ENCODE results near the gene TRERF1. TPM values are rescaled to one million over a fixed set of nuclear protein-coding genes. Genes with fewer than 3 reads are reported as not detected.
A peak's percentile ranks its signal among the peaks of the same experiment; 100 is the strongest.
"Not testable (repeated sequence)": the region's sequence is repeated elsewhere in the genome, so short reads cannot be mapped to it uniquely, and the experiment has no call there.

Gene TRERF1
- polyA plus RNA-seq, 3 donors = 14.1 to 18.3 (median 15.8) TPM

DNA sequence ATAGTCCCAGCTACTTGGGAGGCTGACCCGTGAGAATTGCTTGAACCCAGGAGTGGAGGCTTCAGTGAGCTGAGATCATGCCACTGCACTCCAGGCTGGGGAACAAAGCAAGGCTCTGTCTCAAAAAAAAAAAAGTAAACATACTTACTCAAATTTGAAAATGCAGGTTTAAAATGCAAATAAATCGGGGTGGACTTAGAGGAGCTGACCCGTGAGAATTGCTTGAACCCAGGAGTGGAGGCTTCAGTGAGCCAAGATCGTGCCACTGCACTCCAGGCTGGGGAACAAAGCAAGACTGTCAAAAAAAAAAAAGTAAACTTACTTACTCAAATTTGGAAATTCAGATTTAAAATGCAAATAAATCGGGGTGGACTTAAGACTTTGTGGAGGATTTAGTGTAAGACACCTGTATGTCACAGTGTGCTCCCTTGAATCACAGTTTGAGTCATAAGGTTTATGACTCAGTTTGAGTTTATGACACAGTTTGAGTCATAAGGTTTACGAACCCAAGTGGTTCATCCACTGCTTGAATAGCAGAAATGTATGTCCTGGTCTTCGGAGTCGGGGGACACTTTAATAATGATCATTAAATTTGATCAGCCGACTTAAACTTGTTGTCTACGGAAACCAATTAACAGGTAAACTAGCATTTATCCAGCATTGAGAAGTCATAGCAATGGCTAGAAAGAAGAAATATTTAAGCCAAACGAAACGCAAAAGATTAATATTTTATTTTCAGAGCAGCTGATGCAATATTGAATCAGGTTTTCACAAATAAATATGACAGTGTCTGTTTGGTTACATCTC lies 227.3 kb downstream of the TRERF1 start:
- DNase-seq = no peak

DNA sequence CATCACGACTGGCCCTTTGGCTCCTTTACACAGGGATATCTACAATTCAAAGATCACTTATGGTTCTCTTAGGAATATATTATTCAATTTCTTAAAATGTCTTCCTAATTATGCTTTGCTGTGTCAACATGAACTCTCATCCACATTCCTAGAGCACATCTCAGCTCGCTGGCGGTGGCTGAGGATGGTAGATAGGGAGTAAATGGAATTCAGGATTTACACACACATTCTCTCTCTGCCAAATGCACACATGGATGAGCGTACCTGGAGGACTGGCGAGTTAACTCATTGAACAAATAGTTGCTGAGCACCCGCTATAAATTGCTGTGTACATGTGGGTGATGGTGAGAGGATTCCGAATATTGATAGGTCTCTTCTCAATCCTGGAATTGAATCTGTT lies 229.3 kb downstream of the TRERF1 start:
- DNase-seq = no peak

DNA sequence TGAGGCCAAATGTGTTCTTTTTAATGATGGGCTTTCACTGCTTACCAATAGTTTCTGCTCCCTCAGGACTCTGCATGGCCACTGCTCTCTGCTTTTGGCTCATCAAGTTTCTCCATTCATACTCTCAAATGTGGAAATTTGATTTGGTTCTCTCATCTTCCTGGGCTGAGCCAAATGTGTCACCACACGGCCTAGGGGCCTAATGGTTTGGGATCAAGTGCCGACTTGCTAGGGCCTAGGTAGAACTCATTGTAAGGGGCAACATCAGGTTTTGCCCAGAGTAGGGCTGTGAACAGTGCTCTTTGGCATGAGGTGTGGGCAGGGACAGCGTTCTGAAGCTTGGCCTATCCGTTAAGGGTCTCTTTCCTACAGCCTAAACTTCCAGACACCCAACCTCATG lies 230.2 kb downstream of the TRERF1 start:
- no peak for DNase-seq

DNA sequence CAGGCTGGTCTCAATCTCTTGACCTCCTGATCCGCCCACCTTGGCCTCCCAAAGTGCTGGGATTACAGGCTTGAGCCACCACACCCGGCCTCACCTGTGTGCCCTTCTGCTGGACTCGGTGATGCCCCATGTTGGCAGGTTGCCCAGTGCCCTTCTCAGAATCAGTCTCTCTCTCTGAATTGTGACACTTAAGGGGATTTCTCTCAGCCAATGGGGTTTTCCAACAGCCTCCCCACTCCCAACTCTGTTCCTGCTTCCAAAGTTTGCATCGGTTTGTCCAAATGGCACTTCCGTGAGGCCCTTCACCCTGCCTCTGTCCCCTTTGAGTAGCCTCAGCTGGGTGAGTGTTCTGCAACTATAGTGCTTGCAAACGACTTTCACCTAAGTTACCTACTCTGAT lies 230.9 kb downstream of the TRERF1 start:
- DNase-seq = no peak

DNA sequence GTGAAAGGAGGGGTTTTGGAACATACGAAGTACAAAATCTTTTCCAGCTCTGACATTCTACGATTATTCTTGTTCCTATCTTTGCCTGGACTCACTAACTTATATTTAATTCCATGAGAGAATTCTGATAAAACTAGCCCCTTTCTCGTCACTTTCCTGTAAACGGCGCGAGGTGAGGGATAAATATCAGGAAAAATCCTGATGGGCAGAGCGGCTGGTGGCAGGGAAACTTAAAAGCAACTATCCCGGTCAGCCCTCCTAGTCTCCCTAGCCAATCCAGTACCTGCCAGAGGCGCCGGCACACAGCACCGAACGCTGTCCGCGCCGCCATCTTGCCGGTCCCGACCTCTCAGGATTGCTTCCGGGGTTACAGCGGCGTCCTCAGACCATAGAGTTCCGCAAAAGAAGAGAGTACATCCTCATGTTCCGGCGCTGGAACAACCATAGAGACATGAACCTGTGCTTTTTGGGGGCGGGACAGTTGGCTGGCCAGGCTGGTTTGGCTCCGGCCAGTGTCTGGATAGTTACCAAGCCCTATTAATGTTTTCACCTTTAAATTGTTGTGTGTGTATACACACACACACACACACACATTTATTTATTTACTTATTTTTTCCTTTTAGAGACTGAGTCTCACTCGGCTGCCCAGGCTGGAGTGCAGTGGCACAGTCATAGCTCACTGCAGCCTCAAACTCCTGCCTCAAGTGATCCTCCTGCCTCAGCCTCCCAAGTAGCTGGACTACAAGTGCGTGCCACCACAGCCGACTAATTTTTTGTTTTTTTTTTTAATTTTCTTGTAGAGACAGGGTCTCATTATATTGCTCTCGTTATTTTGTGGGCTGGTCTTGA lies 234.0 kb downstream of the TRERF1 start, which contains the start of gene MRPS10:
MRPS10 (minus strand) TSS at position 343 of the 849 bp plus-strand sequence; CDS start at position 331, 12 bp downstream.
- peak; percentile 96 for DNase-seq

DNA sequence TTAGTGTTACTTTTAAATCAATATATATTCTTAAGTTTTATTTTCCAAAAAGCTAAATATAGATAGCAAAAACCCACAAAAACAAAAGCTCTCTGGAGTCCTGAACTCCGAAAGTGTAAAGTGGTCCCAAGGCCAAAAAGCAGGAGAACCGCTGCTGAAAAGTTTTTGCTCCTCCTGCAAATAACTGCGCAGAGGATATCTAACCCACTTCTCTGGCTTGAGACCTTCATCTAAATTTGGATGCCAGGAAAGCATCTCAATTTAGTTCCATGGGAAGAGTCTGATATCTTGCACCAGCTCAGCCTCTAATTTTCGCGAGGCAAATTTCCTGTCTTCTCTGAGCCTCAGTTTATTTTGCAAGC lies 234.6 kb downstream of the TRERF1 start:
- no peak for DNase-seq

DNA sequence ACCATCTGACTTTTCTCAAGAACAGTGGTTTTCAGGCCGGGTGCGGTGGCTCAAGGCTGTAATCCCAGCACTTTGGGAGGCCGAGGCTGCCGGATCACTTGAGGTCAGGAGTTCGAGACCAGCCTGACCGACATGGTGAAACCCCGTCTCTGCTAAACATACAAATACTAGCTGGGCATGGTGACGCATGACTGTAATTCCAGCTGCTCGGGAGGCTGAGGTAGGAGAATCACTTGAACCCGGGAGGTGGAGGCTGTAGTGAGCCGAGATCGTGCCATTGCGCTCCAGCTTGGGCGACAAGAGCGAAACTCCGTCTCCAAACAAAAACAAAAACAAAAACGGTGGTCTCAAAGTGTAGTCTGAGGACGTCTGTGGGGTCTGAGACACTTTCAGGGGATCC lies 235.2 kb downstream of the TRERF1 start:
- not testable (repeated sequence) for DNase-seq

DNA sequence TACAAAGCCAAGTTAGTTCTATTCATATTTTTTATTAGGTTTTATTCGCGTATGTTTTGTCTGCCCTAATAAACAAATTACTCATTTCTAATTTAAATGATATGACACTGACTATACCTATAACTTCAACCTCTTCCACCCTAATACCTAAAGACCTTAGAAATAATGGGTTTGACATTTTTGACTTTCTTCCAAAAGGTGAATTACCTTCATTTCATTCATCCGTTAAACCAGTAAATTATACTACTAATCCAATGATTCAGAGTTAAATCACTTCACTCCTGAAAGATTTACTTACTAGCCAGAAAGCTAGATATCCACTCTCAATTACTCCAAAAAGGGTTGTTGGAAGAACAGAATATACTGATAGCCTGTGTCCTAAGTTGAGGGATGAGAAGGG lies 239.3 kb downstream of the TRERF1 start:
- no peak for DNase-seq

DNA sequence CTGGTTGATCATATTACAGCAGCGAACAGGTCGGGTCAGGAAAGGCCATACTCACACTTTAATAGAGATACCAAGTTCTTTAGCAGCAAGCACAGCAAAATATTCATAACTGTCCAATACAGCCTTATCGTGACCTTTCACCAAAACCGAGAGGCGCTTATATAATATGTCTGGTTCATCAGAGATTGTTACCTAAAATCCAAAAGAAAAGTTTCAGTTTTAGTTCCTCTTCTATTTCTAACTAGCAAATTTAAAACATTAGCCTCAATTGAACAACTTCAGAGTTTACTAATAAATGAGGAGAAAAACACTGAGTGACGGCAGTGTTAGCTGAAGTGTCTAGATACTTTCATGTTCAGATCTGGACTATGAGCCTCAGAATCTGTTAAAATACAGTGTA lies 240.0 kb downstream of the TRERF1 start:
- DNase-seq = no peak

DNA sequence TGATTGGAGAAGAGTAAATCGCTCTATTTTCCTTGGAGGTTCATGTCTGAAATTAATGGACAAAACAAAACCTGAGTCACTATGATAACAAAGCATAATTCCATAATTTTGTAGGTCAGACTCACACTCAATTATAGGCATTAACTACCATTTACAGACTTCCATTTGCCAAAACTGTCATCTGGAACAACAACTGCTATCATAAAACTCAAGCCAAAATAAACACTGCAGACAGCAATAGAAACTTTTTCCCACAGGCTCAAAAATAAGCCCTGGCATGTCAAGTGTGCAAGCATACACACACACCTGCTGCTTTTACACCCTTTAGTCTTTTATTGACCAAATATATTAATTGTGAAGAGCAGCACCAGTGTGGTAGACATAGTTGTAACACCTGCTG lies 241.2 kb downstream of the TRERF1 start:
- no peak for DNase-seq

DNA sequence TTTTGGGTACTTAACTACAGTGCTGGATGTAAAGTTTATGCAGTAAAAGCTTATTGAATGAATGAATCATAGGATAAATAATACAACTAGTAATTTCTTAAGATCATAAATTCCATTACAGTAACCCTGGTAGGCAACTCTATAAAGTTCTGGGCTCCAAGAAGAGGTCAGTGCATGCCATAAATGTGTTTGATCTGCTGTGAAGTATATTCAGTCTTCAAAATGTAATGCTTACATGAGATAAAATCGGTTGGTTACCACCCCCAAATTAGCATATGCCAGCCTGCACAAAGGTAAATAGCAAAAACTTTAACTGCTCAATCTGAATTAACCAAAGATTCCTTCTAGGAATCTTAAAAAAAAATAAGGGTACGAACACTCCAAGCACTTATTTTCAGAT lies 244.2 kb downstream of the TRERF1 start:
- not testable (repeated sequence) for DNase-seq

DNA sequence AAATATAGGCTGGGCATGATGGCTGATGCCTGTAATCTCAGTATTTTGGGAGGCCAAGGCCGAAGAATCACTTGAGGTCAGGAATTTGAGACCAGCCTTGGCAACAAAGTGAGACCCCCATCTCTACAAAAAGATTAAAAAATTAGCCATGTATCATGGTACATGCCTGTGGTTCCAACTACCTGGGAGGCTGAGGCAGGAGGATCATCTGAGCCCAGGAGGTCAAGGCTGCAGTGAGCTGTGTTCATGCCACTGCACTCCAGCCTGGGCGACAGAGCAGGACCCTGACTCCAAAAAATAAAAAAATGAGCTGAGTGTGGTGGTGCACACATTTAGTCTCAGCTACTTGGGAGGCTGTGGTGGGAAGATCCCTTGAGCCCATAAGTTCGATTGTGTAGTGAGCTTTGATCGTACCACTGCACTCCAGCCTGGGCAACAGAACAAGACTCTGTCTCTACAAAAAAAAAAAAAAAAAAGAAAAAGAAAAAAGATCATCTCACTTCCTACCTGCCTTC lies 246.9 kb downstream of the TRERF1 start:
- no peak for DNase-seq

DNA sequence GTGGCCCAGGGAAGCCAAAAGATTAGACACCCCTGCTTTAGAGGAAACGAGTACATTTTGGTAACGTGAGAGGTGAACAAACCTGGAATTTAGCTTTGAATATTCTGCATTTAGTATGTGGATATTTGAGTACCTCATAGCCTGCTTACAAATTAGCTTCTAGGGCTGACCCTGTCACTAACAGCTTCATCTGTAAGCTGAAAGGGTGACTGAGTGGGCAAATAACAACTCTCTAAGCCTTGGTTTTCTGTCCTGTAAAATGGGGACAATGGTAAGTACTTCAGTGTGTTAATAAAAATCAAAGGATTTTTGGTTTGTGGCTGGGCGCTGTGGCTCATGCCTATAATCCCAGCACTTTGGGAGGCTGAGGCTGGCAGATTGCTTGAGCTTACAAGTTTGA lies 248.5 kb downstream of the TRERF1 start:
- no peak for DNase-seq

DNA sequence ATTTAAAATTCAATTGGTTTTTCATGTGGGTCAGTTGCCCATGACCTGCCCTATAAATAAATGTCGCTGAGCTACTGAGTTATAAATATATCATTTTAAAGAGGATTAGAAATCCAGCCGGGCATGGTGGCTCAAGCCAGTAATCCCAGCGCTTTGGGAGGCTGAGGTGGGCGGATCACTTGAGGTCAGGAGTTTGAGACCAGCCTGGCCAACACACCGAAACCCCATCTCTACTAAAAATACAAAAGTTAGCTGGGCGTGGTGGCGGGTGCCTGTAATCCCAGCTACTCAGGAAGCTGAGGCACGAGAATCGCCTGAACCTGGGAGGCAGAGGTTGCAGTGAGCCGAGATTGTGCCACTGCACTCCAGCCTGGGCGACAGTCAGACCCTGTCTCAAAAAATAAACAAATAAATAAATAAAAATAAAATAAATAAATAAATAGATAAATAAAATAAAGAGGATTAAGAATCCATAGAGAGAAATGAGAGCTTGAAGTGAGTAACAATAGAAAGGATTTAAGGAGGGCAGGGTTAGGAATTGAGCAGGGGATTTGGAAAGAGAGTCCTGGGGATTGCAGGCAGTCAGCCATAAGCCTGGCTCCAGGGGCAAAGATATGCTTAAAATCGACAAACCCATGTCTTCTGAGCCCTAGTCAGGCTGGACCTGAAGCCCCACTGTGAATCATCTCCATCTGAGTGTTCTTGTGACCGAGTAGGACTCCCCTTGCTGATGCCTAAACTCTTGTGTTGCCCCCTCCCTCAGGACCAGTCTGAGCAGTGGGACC lies 249.4 kb downstream of the TRERF1 start:
- DNase-seq = not testable (repeated sequence)

DNA sequence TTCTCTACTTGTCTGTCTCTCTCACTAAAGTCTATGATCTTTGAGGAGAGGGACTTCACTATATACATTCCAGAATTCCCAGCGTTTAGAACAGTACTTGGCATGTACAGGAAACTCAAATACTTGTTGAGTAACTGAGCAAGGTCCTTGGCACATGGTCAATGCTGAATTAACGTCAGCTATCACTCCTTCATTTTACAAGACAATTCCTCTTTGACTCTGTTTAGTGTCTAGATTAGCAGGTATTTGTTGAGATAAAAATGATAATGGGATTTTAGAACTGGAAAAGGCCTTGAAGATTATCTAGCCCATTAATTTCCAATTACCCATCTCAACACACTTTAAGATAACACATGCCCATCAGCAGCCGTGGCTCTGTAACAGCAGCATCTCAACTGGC lies 250.3 kb downstream of the TRERF1 start:
- no peak for DNase-seq

DNA sequence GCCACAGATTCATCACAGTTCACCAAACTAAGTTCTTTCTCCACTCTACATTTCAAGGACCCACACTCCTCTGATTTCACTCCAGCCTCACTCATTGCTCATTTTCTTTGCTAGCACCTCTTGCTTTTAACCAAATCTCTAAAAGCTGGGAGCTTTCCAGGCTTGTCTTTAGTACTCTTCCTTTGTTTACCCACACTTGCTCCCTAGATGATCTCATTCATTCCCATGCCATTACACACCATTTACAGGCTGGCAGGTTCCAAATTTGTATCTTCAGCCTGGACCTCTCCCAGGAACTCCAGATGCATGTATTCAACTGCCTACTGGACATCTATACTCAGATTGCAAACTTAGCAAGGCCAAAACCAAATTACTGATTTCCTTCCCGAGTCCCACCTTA lies 251.7 kb downstream of the TRERF1 start:
- DNase-seq = no peak

DNA sequence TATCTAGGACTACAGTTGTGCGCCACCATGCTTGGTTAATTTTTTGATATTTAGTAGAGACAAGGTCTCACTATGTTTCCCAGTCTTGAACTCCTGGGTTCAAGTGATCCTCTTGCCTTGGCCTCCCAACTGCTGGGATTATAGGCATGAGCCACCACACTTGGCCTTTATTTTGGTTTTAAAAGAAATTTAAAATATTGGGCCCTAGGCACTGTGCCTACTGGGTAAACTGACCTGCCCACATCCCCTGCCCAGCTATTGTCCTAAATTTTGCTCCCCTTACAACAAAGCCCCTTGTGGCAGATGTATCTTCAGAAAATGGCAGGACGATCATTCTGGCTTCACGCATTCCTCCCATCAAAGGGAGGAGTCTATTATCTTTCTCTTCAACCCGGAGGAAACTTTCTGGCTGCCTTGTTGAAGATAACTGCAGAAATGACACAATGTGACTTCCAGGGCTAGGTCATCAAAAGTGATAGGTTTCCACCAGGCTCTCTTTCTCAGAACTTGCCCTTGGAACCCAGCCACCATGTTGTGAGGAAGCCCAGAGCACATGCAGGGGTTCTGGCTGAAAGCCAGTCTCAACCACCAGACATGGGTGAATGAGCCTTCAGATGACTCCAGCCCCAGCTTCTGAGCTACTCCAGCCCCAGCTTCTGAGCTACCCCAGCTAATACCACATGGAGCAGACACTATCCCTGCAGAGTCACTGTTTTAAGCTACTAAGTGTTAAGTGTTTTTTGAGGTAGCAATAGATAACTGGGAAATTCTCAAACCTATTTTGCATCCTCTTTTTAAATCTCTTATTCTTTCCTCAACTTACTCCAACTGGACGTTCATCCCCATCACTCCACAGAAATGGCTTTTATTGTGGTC lies 252.4 kb downstream of the TRERF1 start:
- DNase-seq = no peak

DNA sequence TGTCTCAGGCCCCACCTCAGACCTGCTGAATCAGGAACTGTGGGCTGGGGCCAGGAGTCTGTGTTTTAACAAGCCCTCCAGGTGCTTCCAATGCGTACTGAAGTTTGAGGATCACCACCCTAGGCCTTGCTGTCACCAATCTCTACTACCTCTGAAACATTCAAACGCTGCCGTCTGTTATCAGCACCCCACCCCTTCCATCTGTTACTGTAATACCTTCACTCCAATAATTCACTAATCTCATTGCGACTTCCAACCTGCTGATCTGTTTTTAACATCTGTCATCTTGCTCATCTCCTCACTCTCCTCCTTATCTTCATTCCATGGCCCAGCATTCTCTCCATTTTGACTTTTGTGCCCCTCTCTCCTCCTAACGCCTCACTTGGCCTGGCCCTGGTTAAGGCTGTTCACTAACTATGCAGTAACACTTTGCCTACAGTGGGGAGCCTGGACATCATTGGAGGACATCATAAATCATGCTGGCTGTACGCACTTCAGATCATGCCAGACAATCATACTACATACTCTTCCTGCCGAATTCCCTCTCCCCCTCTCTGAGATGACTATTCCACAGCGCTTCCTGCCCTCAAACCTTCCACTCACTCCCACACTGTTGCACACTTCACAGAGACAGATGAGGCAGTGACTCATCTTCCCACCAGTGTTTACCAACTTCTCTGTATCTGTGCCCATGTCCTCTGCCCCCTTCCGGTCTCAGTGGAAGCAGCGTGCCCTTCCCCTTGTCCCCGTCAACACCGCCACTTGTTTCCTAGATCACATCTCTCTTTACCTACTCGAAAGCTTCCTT lies 254.0 kb downstream of the TRERF1 start:
- no peak for DNase-seq

DNA sequence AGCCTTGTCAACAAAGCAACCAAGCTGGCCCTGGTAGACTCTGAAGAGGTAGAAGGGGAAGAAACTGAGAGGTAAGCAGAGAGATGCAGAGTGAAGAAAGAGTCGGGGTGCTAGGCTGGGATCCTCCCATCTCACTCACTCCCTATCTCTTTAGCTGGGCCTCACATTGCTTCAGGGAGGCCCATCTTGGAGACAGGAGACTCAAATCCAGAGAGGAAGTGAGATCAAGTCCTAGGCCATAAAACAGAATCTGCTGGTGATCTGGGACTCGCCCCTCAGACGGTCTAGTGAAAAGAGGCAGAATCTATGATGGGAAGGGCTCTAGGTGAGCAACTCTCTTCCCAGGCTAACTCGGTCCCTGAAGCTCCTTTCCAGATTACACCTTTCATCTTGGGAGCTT lies 256.3 kb downstream of the TRERF1 start:
- no peak for DNase-seq

DNA sequence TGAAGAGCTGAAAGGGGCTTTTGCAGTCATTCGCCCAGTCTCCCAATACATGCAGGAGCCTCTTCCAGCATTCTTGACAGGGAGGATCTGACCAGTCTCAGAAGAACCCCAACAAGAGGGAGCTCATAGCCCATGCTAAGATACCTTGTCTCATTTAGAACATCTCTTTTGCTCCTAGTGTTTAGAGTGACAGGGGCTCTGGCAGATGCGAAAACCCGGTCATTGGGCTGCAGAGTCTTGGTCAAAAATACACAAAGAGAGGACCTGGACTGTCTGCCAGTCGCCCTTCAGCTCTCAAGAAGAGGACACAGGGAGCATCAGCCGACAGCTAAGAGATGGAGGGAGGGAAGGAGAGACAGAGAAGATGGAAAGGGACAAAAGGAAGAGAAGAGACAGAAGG lies 257.7 kb downstream of the TRERF1 start:
- DNase-seq = no peak

Measured in renal pelvis (tissue), 4 donors.